Panc1 (cell line): ENCODE measurements around the gene ANKRD60. TPM values are rescaled to one million over a fixed set of nuclear protein-coding genes. Genes with fewer than 3 reads are reported as not detected.

Experiments
- ATAC-seq: fragments of 200-7000 bp; cut with Tn5 transposase; 2 replicates; pipeline ENCODE4 v1.9.1; 2020; ENCODE audit warnings: mild to moderate bottlenecking, moderate library complexity
- BruUV-seq: library from RNA; stranded (reverse); fragments of 400-500 nt; replicated peaks from 2 replicates; lab custom pipeline; 2021; lab: Mats Ljungman, UMichigan
- CTCF ChIA-PET: fragments of 300-600 bp; sonication (Branson Sonifier 250); formaldehyde crosslinking; loops from one replicate; lab custom pipeline; 2022; ENCODE audit warnings: antibody characterized with exemption; lab: Charles Lee
- POLR2A ChIA-PET: fragments of 300-600 bp; sonication (Branson Sonifier 250); formaldehyde crosslinking; loops from one replicate; lab custom pipeline; 2022; ENCODE audit warnings: antibody characterized with exemption; lab: Charles Lee
- DNase-seq: peaks from one replicate; pipeline ENCODE4 v3.0.0-alpha.2; 2010; ENCODE audit warnings: low read depth, low spot score
- H3K27ac ChIP-seq: 2 replicates; pipeline ENCODE4 v1.5.1; 2011; ENCODE audit warnings: mild to moderate bottlenecking, low read length, inconsistent platforms
- H3K27me3 ChIP-seq: fragments of 200-500 bp; sonication (Bioruptor generic); 2 replicates; pipeline ENCODE4 v1.6.0; 2014; ENCODE audit warnings: low read length, inconsistent platforms; ENCODE audit not compliant: control insufficient read depth, insufficient read depth
- H3K36me3 ChIP-seq: fragments of 200-500 bp; sonication (Bioruptor generic); 2 replicates; pipeline ENCODE4 v1.5.1; 2014; ENCODE audit warnings: inconsistent platforms, mild to moderate bottlenecking, low read length, moderate library complexity; ENCODE audit not compliant: control insufficient read depth, insufficient read depth
- H3K4me1 ChIP-seq: 2 replicates; pipeline ENCODE4 v1.5.1; 2011; ENCODE audit warnings: inconsistent platforms, mild to moderate bottlenecking, low read length, moderate library complexity; ENCODE audit not compliant: control insufficient read depth, insufficient read depth
- H3K4me3 ChIP-seq, 2 experiments: 2 replicates each; pipeline ENCODE4 v1.5.1; 2011 to 2012; ENCODE audit warnings: low read depth in 2 of 2, low read length in 2 of 2, mild to moderate bottlenecking in 2 of 2, inconsistent platforms in 1 of 2, moderate library complexity in 1 of 2
- H3K9me3 ChIP-seq: fragments of 200-500 bp; sonication (Bioruptor generic); 2 replicates; pipeline ENCODE4 v1.5.1; 2014; ENCODE audit warnings: low read depth, mild to moderate bottlenecking, inconsistent platforms, low read length, moderate library complexity; ENCODE audit not compliant: control insufficient read depth, insufficient read depth
- CTCF ChIP-seq: fragments of 450-650 bp; IDR thresholded peaks from 2 replicates; pipeline ENCODE4 v1.5.1; 2017; ENCODE audit warnings: mild to moderate bottlenecking
- POLR2AphosphoS5 ChIP-seq: IDR thresholded peaks from 2 replicates; pipeline ENCODE4 v1.6.1; 2012; ENCODE audit warnings: mild to moderate bottlenecking, low read depth, low read length, moderate library complexity
- REST ChIP-seq, 2 experiments: IDR thresholded peaks; 2 replicates each; pipeline ENCODE4 v1.6.1; 2011 to 2012; ENCODE audit warnings: low read depth in 2 of 2, control low read depth in 1 of 2, low read length in 1 of 2, mild to moderate bottlenecking in 1 of 2, moderate library complexity in 1 of 2; ENCODE audit not compliant: insufficient read depth in 1 of 2
- SIN3A ChIP-seq: IDR thresholded peaks from 2 replicates; pipeline ENCODE4 v1.6.1; 2012; ENCODE audit warnings: low read depth, mild to moderate bottlenecking, low read length, moderate library complexity, borderline replicate concordance; ENCODE audit not compliant: insufficient read depth
- TCF7L2 ChIP-seq: IDR thresholded peaks from 2 replicates; pipeline ENCODE4 v1.6.1; 2011; ENCODE audit warnings: mild to moderate bottlenecking, low read depth, low read length, inconsistent platforms
- in situ Hi-C: cut with HindIII; loops from 2 replicates; pipeline ENCODE4 v1.10.0; 2016; ENCODE audit warnings: low sequenced_read_pairs, low pct_unique_long_range_greater_than_20kb
- intact Hi-C: fragments of 100-400 bp; cut with micrococcal nuclease; formaldehyde crosslinking; loops from one replicate; pipeline ENCODE4 v1.10.0; 2022; ENCODE audit not compliant: unreplicated experiment
- total RNA-seq: library from RNA; stranded (reverse); gene quantifications from one replicate; pipeline ENCODE4 v1.2.1, GENCODE V29; 2021; ENCODE audit not compliant: unreplicated experiment

Gene ANKRD60
- total RNA-seq, 1 experiment from 2014 or later: not detected

GRCh38 chr20:58277107-58277506 is 48.7 kb upstream of the ANKRD60 start:
- Histone ChIP-seq H3K27me3 (no peaks in the 10 kb centered on the region), H3K36me3 (no peaks in the 10 kb centered on the region), H3K4me3 (no peak overlapping the region), H3K27ac (no peak overlapping the region), H3K9me3 (peaks cover 10% of the 10 kb centered on the region; the same call in 1 of the 2 replicates), H3K4me1 (no peaks in the 10 kb centered on the region)
- no peak for ATAC-seq
- intact Hi-C loops (no loop called here), in situ Hi-C loops (no loop called here)
- POLR2A ChIA-PET: no interaction called here
- BruUV-seq: no TSS peak
- CTCF ChIA-PET: no interaction called here
- TF ChIP-seq REST (IDR thresholded peaks at IDR 0.05; ENCODE audit: insufficient read depth in 1 of 2, low read depth in 2 of 2, low read length in 1 of 2) (no peak), SIN3A (no peak), POLR2AphosphoS5 (no peak), TCF7L2 (no peak), CTCF (no peak)
- DNase-seq: no peak

GRCh38 chr20:58274384-58274783 is 45.9 kb upstream of the ANKRD60 start:
- Histone ChIP-seq H3K27ac (no peak overlapping the region), H3K4me3 (no peak overlapping the region), H3K27me3 (no peaks in the 10 kb centered on the region), H3K9me3 (peaks cover 10% of the 10 kb centered on the region; the same call in 1 of the 2 replicates), H3K4me1 (no peaks in the 10 kb centered on the region), H3K36me3 (no peaks in the 10 kb centered on the region)
- ATAC-seq (no peak), DNase-seq (no peak)
- BruUV-seq: no TSS peak
- intact Hi-C loops: no loop called here
- in situ Hi-C loops: no loop called here
- POLR2A ChIA-PET: no interaction called here
- TF ChIP-seq SIN3A (no peak), POLR2AphosphoS5 (no peak), CTCF (no peak), REST (IDR thresholded peaks at IDR 0.05; ENCODE audit: insufficient read depth in 1 of 2, low read depth in 2 of 2, low read length in 1 of 2) (no peak), TCF7L2 (no peak)
- CTCF ChIA-PET: no interaction called here
